Calu3 (cell line): Measurements from ENCODE around the gene CCL13. TPM values are rescaled to one million over a fixed set of nuclear protein-coding genes. Genes with fewer than 3 reads are reported as not detected.

Experiments
- BruUV-seq: library from RNA; stranded (reverse); fragments of 400-500 nt; replicated peaks from 2 replicates; lab custom pipeline; 2021; lab: Mats Ljungman, UMichigan
- CTCF ChIA-PET: fragments of 300-600 bp; sonication (Branson Sonifier 250); formaldehyde crosslinking; loops from one replicate; lab custom pipeline; 2022; ENCODE audit warnings: antibody characterized with exemption; lab: Charles Lee
- DNase-seq: peaks from one replicate; pipeline ENCODE4 v3.0.0; 2022
- H3K27ac Mint-ChIP-seq: one replicate; pipeline ENCODE4 v1.8.0; 2022; ENCODE audit warnings: mixed read lengths; ENCODE audit not compliant: unreplicated experiment
- H3K27me3 Mint-ChIP-seq: one replicate; pipeline ENCODE4 v1.8.0; 2022; ENCODE audit warnings: mixed read lengths; ENCODE audit not compliant: unreplicated experiment
- H3K36me3 Mint-ChIP-seq: one replicate; pipeline ENCODE4 v1.8.0; 2022; ENCODE audit warnings: mild to moderate bottlenecking, moderate library complexity, mixed read lengths; ENCODE audit not compliant: insufficient read depth, unreplicated experiment
- H3K4me1 Mint-ChIP-seq: one replicate; pipeline ENCODE4 v1.8.0; 2022; ENCODE audit warnings: mild to moderate bottlenecking, low read depth, mixed read lengths; ENCODE audit not compliant: unreplicated experiment
- H3K4me3 Mint-ChIP-seq: one replicate; pipeline ENCODE4 v1.8.0; 2022; ENCODE audit warnings: mild to moderate bottlenecking, low read depth, moderate library complexity, mixed read lengths; ENCODE audit not compliant: unreplicated experiment
- H3K9me3 Mint-ChIP-seq: one replicate; pipeline ENCODE4 v1.8.0; 2022; ENCODE audit warnings: low read depth, mixed read lengths; ENCODE audit not compliant: unreplicated experiment
- CTCF ChIP-seq: fragments of 200-600 bp; IDR thresholded peaks from one replicate; pipeline ENCODE4 v1.8.0; 2022; ENCODE audit warnings: antibody characterized with exemption; ENCODE audit not compliant: unreplicated experiment
- intact Hi-C: fragments of 100-400 bp; cut with micrococcal nuclease; formaldehyde crosslinking; loops from one replicate; pipeline ENCODE4 v1.10.0; 2022; ENCODE audit not compliant: unreplicated experiment
- total RNA-seq: library from RNA; stranded (reverse); gene quantifications from 2 replicates; pipeline ENCODE4 v1.2.3, GENCODE V29; 2022

CCL13 gene
- total RNA-seq, 1 experiment from 2014 or later, result not detected

- Mint-ChIP-seq H3K4me3 (no peak overlapping the region), H3K27me3 (peaks cover 76% of the 10 kb centered on the region), H3K27ac (no peak overlapping the region), H3K9me3 (no peaks in the 10 kb centered on the region), H3K36me3 (no peaks in the 10 kb centered on the region), H3K4me1 (no peaks in the 10 kb centered on the region)
- TF ChIP-seq CTCF, result no peak
- no TSS peak for BruUV-seq
- no peak for DNase-seq
- intact Hi-C loops, result no loop called here
- CTCF ChIA-PET, result no interaction called here
These were observed 46.7 kb downstream of the CCL13 start for GRCh38 chr17:34403006-34403405.

GRCh38 chr17:34406226-34406625 is 49.9 kb downstream of the CCL13 start:
- Mint-ChIP-seq H3K4me1 (no peaks in the 10 kb centered on the region), H3K9me3 (no peaks in the 10 kb centered on the region), H3K27me3 (peaks cover 76% of the 10 kb centered on the region), H3K4me3 (no peak overlapping the region), H3K36me3 (no peaks in the 10 kb centered on the region), H3K27ac (no peak overlapping the region)
- no TSS peak for BruUV-seq
- CTCF ChIA-PET, result no interaction called here
- DNase-seq, result no peak
- TF ChIP-seq CTCF, result no peak
- intact Hi-C loops, result no loop called here

Other genes with a start within 250 kb of the CCL13 start
- 1.8 and 6.0 TPM in 2 replicates for gene CCL2, start 101.2 kb upstream of the CCL13 start, total RNA-seq
- gene CCL7, start 86.3 kb upstream of the CCL13 start, total RNA-seq, result not detected in 2 replicates
- not detected in 2 replicates for gene CCL11, start 70.7 kb upstream of the CCL13 start, total RNA-seq
- gene CCL8, start 37.0 kb upstream of the CCL13 start, total RNA-seq, result not detected in 2 replicates
- gene CCL1, start 6.8 kb downstream of the CCL13 start, total RNA-seq, result not detected in 2 replicates
- 0.15 and 0.26 TPM in 2 replicates for gene TMEM132E, start 223.1 kb downstream of the CCL13 start, total RNA-seq